HEK293 (cell line): ENCODE measurements around the gene PRMT1.

Experiments
- GLIS2 ChIP-seq: fragments of 450-650 bp; formaldehyde crosslinking; IDR thresholded peaks from 2 replicates; pipeline ENCODE4 v1.5.1; 2016; ENCODE audit warnings: missing biosample characterization, missing genetic modification characterization
- IKZF3 ChIP-seq: fragments of 450-650 bp; IDR thresholded peaks from 2 replicates; pipeline ENCODE4 v1.5.0; 2018; ENCODE audit warnings: missing biosample characterization, mild to moderate bottlenecking, missing genetic modification characterization, moderate library complexity
- KLF16 ChIP-seq: fragments of 450-650 bp; formaldehyde crosslinking; IDR thresholded peaks from 2 replicates; pipeline ENCODE4 v1.5.1; 2017; ENCODE audit warnings: missing biosample characterization, missing genetic modification characterization
- SP2 ChIP-seq: fragments of 450-650 bp; formaldehyde crosslinking; IDR thresholded peaks from 2 replicates; pipeline ENCODE4 v1.5.1; 2016; ENCODE audit warnings: missing biosample characterization, missing genetic modification characterization
- ZBTB20 ChIP-seq: fragments of 450-650 bp; formaldehyde crosslinking; IDR thresholded peaks from 2 replicates; pipeline ENCODE4 v1.5.1; 2016; ENCODE audit warnings: missing biosample characterization, missing genetic modification characterization
- ZBTB8A ChIP-seq: fragments of 450-650 bp; formaldehyde crosslinking; IDR thresholded peaks from 2 replicates; pipeline ENCODE4 v1.5.1; 2016; ENCODE audit warnings: missing biosample characterization, missing genetic modification characterization
- ZEB2 ChIP-seq: fragments of 450-650 bp; formaldehyde crosslinking; IDR thresholded peaks from 2 replicates; pipeline ENCODE4 v1.5.1; 2016; ENCODE audit warnings: missing biosample characterization, missing genetic modification characterization
- ZFHX2 ChIP-seq: fragments of 450-650 bp; formaldehyde crosslinking; conservative IDR thresholded peaks from 2 replicates; pipeline ENCODE4 v1.5.1; 2016; ENCODE audit warnings: missing biosample characterization, missing genetic modification characterization
- ZFP3 ChIP-seq: fragments of 450-650 bp; formaldehyde crosslinking; IDR thresholded peaks from 2 replicates; pipeline ENCODE4 v1.5.1; 2016; ENCODE audit warnings: low read depth, missing biosample characterization, missing genetic modification characterization
- ZNF274 ChIP-seq, 2 experiments: fragments of 200-500 bp in 1 of 2; fragments of 450-650 bp in 1 of 2; sonication (Bioruptor generic) in 1 of 2; formaldehyde crosslinking in 1 of 2; IDR thresholded peaks; 2 replicates each; pipeline versions ENCODE4 v1.5.1 to v1.6.1; 2014 to 2016; ENCODE audit warnings: borderline replicate concordance in 1 of 2, inconsistent platforms in 1 of 2, low read length in 1 of 2, missing biosample characterization in 1 of 2, missing genetic modification characterization in 1 of 2
- ZNF335 ChIP-seq: fragments of 450-650 bp; formaldehyde crosslinking; conservative IDR thresholded peaks from 2 replicates; pipeline ENCODE4 v1.5.1; 2016; ENCODE audit warnings: missing biosample characterization, missing genetic modification characterization
- ZNF341 ChIP-seq: fragments of 450-650 bp; formaldehyde crosslinking; IDR thresholded peaks from 2 replicates; pipeline ENCODE4; 2016; ENCODE audit warnings: low read depth, missing biosample characterization, missing genetic modification characterization
- ZNF473 ChIP-seq: fragments of 450-650 bp; formaldehyde crosslinking; IDR thresholded peaks from 2 replicates; pipeline ENCODE4 v1.5.1; 2017; ENCODE audit warnings: missing biosample characterization, missing genetic modification characterization
- ZNF621 ChIP-seq: fragments of 450-650 bp; formaldehyde crosslinking; IDR thresholded peaks from 2 replicates; pipeline ENCODE4 v1.5.1; 2017; ENCODE audit warnings: missing biosample characterization, missing genetic modification characterization
- ZNF660 ChIP-seq: fragments of 450-650 bp; IDR thresholded peaks from 2 replicates; pipeline ENCODE4 v1.5.1; 2018; ENCODE audit warnings: missing biosample characterization, mild to moderate bottlenecking, missing genetic modification characterization
- ZNF76 ChIP-seq: fragments of 450-650 bp; formaldehyde crosslinking; IDR thresholded peaks from 2 replicates; pipeline ENCODE4; 2016; ENCODE audit warnings: low read depth, missing biosample characterization, missing genetic modification characterization, borderline replicate concordance
- ZNF843 ChIP-seq: fragments of 450-650 bp; formaldehyde crosslinking; IDR thresholded peaks from 2 replicates; pipeline ENCODE4 v1.5.1; 2016; ENCODE audit warnings: missing biosample characterization, missing genetic modification characterization
- TF ChIP-seq, protein P1 (sequence below): fragments of 450-650 bp; formaldehyde crosslinking; optimal IDR thresholded peaks from 2 replicates; pipeline ENCODE3; 2016; ENCODE audit warnings: missing biosample characterization, mild to moderate bottlenecking, missing genetic modification characterization
- TF ChIP-seq, protein P2 (sequence below): fragments of 450-650 bp; formaldehyde crosslinking; IDR thresholded peaks from 2 replicates; pipeline ENCODE4 v1.5.1; 2016; ENCODE audit warnings: missing biosample characterization, missing genetic modification characterization
- TF ChIP-seq, protein P3 (sequence below): fragments of 450-650 bp; IDR thresholded peaks from 2 replicates; pipeline ENCODE4 v1.5.1; 2018; ENCODE audit warnings: missing biosample characterization, mild to moderate bottlenecking, missing genetic modification characterization
- TF ChIP-seq, protein P4 (sequence below): fragments of 450-650 bp; formaldehyde crosslinking; IDR thresholded peaks from 2 replicates; pipeline ENCODE4 v1.5.1; 2016; ENCODE audit warnings: missing biosample characterization, missing genetic modification characterization
- TF ChIP-seq, protein P5 (sequence below): fragments of 450-650 bp; formaldehyde crosslinking; IDR thresholded peaks from 2 replicates; pipeline ENCODE4 v1.5.1; 2016; ENCODE audit warnings: missing biosample characterization, missing genetic modification characterization
- TF ChIP-seq, protein P6 (sequence below): IDR thresholded peaks from 2 replicates; pipeline ENCODE4 v1.6.1; 2011; ENCODE audit warnings: mild to moderate bottlenecking, low read depth, low read length, borderline replicate concordance

Gene PRMT1

DNA sequence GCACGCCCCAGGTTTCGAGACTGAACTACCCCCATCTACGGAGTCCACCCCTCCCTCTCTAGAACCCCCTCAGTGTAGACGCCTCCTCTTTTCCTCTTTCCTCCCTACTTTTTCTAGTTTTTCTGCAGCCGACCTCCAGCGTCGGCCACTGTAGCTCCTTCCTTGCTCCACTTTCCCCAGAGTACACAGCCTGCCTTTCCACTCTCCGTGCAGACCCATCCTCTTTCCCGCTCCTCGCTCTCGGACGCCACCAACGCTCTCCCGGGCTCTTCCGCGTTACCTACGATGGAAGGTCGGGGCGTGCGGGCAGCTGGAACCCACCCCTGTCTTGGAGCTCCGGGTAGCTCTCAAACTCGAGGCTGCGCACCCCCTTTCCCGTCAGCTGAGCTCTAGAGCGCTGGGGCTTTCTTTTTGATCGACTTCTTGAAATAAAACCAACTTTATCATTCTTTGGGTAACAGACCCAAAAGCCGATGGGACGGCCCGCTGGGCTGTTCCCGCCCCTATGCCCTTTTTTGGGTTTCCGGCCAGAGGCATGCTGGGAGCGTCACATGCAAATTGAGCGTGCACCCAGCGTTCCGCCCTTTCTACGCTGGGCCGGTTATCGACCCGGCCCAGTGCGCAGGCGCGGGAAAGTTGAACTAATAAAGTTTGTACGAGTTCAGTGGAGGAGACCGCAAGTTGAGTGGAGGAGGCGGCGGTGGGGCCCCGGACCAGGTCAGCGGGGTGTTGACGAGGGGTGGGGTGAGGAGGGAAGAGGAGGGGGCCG, 11.5 kb upstream of the PRMT1 start, which contains the start of the genes BCL2L12 and IRF3 (continued):
- peak; percentile 80 for TF ChIP-seq GLIS2 (tag by site-specific recombination)
- no peak for TF ChIP-seq ZFP3 (tag by site-specific recombination)
- TF ChIP-seq ZFHX2 (tag by site-specific recombination): peak; percentile 53
- peak; percentile 36; the same call in 1 of the 2 replicates for TF ChIP-seq ZNF660 (tag by site-specific recombination)
- TF ChIP-seq, protein P1, sequence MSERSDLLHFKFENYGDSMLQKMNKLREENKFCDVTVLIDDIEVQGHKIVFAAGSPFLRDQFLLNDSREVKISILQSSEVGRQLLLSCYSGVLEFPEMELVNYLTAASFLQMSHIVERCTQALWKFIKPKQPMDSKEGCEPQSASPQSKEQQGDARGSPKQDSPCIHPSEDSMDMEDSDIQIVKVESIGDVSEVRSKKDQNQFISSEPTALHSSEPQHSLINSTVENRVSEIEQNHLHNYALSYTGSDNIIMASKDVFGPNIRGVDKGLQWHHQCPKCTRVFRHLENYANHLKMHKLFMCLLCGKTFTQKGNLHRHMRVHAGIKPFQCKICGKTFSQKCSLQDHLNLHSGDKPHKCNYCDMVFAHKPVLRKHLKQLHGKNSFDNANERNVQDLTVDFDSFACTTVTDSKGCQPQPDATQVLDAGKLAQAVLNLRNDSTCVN: peak; percentile 56
- TF ChIP-seq ZBTB8A: peak; percentile 39; the same call in 1 of the 2 replicates
- TF ChIP-seq, protein P2, sequence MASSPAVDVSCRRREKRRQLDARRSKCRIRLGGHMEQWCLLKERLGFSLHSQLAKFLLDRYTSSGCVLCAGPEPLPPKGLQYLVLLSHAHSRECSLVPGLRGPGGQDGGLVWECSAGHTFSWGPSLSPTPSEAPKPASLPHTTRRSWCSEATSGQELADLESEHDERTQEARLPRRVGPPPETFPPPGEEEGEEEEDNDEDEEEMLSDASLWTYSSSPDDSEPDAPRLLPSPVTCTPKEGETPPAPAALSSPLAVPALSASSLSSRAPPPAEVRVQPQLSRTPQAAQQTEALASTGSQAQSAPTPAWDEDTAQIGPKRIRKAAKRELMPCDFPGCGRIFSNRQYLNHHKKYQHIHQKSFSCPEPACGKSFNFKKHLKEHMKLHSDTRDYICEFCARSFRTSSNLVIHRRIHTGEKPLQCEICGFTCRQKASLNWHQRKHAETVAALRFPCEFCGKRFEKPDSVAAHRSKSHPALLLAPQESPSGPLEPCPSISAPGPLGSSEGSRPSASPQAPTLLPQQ (tag by site-specific recombination): peak; percentile 93
- peak; percentile 39; the same call in 1 of the 2 replicates for TF ChIP-seq ZNF843 (tag by site-specific recombination)
- TF ChIP-seq ZEB2 (tag by site-specific recombination): peak; percentile 60
- TF ChIP-seq, protein P3, sequence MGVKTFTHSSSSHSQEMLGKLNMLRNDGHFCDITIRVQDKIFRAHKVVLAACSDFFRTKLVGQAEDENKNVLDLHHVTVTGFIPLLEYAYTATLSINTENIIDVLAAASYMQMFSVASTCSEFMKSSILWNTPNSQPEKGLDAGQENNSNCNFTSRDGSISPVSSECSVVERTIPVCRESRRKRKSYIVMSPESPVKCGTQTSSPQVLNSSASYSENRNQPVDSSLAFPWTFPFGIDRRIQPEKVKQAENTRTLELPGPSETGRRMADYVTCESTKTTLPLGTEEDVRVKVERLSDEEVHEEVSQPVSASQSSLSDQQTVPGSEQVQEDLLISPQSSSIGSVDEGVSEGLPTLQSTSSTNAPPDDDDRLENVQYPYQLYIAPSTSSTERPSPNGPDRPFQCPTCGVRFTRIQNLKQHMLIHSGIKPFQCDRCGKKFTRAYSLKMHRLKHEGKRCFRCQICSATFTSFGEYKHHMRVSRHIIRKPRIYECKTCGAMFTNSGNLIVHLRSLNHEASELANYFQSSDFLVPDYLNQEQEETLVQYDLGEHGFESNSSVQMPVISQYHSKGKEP (tag by site-specific recombination): peak; percentile 21; the same call in 1 of the 2 replicates
- TF ChIP-seq SP2: peak; percentile 66
- TF ChIP-seq KLF16 (tag by site-specific recombination): no peak; the same call in 1 of the 2 replicates
- TF ChIP-seq, protein P4, sequence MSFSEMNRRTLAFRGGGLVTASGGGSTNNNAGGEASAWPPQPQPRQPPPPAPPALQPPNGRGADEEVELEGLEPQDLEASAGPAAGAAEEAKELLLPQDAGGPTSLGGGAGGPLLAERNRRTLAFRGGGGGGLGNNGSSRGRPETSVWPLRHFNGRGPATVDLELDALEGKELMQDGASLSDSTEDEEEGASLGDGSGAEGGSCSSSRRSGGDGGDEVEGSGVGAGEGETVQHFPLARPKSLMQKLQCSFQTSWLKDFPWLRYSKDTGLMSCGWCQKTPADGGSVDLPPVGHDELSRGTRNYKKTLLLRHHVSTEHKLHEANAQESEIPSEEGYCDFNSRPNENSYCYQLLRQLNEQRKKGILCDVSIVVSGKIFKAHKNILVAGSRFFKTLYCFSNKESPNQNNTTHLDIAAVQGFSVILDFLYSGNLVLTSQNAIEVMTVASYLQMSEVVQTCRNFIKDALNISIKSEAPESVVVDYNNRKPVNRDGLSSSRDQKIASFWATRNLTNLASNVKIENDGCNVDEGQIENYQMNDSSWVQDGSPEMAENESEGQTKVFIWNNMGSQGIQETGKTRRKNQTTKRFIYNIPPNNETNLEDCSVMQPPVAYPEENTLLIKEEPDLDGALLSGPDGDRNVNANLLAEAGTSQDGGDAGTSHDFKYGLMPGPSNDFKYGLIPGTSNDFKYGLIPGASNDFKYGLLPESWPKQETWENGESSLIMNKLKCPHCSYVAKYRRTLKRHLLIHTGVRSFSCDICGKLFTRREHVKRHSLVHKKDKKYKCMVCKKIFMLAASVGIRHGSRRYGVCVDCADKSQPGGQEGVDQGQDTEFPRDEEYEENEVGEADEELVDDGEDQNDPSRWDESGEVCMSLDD (tag by site-specific recombination): peak; percentile 67
- peak; percentile 94 for TF ChIP-seq ZNF341
- TF ChIP-seq, protein P5, sequence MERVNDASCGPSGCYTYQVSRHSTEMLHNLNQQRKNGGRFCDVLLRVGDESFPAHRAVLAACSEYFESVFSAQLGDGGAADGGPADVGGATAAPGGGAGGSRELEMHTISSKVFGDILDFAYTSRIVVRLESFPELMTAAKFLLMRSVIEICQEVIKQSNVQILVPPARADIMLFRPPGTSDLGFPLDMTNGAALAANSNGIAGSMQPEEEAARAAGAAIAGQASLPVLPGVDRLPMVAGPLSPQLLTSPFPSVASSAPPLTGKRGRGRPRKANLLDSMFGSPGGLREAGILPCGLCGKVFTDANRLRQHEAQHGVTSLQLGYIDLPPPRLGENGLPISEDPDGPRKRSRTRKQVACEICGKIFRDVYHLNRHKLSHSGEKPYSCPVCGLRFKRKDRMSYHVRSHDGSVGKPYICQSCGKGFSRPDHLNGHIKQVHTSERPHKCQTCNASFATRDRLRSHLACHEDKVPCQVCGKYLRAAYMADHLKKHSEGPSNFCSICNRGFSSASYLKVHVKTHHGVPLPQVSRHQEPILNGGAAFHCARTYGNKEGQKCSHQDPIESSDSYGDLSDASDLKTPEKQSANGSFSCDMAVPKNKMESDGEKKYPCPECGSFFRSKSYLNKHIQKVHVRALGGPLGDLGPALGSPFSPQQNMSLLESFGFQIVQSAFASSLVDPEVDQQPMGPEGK (tag by site-specific recombination): peak; percentile 83
- no peak for TF ChIP-seq ZNF473 (tag by site-specific recombination)
- TF ChIP-seq IKZF3 (tag by site-specific recombination): peak; percentile 68
- TF ChIP-seq ZNF335: peak; percentile 57; the same call in 1 of the 2 replicates
- no peak for TF ChIP-seq ZNF621
- TF ChIP-seq ZNF274 (IDR thresholded peaks at IDR 0.05; ENCODE audit: low read length): no peak
- 0 out of 2 replicates have a peak, but pooled peaks have one; percentile 28 for TF ChIP-seq ZNF274 (tag by site-specific recombination; IDR thresholded peaks at IDR 0.05; ENCODE audit: borderline replicate concordance)
- TF ChIP-seq ZBTB20 (tag by site-specific recombination): peak; percentile 91
- TF ChIP-seq ZNF76 (tag by site-specific recombination): peak; percentile 84; the same call in 1 of the 2 replicates
- TF ChIP-seq, protein P6, sequence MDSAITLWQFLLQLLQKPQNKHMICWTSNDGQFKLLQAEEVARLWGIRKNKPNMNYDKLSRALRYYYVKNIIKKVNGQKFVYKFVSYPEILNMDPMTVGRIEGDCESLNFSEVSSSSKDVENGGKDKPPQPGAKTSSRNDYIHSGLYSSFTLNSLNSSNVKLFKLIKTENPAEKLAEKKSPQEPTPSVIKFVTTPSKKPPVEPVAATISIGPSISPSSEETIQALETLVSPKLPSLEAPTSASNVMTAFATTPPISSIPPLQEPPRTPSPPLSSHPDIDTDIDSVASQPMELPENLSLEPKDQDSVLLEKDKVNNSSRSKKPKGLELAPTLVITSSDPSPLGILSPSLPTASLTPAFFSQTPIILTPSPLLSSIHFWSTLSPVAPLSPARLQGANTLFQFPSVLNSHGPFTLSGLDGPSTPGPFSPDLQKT: peak; percentile 100
